ENCODE data around the gene PBRM1. TPM values are rescaled to one million over a fixed set of nuclear protein-coding genes. Genes with fewer than 3 reads are reported as not detected.

PBRM1 gene
- total and polyA plus RNA-seq, 7 donors = 8.4 to 94.2 (median 82.8) TPM

DNA sequence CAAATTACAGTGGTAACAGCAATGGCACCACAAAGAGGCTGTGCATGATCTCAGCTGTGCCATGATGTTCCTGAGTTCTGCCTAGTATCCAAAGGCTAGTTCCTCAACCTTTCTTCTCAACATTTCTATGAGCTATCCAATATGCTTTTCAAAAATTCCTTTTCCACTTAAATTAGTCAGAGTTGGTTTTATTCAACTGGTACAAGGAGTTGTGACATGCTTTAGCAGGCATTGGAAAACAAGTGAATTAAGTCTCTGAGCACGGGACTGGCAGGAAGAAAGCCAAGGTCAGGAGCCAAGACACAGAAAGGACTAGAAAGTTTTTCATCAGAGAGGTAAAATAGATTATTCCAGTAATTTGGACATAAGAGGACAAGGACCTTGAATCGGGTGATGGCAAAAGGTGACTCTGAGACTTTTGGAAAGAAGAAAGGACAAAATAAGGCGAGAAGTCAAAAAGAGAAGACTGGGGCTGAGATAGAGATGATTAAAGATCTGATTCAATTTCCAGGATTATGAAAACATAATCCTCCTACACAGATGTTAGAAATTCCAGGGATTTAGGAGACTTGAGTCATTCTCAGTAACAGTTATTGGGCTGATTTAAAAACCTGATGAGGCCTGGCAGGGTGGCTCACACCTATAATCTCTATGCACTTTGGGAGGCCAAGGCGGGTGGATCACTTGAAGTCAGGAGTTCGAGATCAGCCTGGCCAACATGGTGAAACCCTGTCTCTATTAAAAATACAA lies 36.1 kb downstream of the PBRM1 start:
- DNase-seq = no peak
- peak overlapping the region in 1 of 4 donors; percentile 23 for H3K27ac ChIP-seq
- 77 to 96% methylated on average over 5 of the region's 5 CpGs for WGBS, 2 donors
- H3K4me3 ChIP-seq = no peak overlapping the region
- TF ChIP-seq EP300 (IDR thresholded peaks at IDR 0.05) (no peak), POLR2A (IDR thresholded peaks at IDR 0.05) (no peak), POLR2AphosphoS5 (IDR thresholded peaks at IDR 0.05) (no peak)
- TF ChIP-seq, protein P1, sequence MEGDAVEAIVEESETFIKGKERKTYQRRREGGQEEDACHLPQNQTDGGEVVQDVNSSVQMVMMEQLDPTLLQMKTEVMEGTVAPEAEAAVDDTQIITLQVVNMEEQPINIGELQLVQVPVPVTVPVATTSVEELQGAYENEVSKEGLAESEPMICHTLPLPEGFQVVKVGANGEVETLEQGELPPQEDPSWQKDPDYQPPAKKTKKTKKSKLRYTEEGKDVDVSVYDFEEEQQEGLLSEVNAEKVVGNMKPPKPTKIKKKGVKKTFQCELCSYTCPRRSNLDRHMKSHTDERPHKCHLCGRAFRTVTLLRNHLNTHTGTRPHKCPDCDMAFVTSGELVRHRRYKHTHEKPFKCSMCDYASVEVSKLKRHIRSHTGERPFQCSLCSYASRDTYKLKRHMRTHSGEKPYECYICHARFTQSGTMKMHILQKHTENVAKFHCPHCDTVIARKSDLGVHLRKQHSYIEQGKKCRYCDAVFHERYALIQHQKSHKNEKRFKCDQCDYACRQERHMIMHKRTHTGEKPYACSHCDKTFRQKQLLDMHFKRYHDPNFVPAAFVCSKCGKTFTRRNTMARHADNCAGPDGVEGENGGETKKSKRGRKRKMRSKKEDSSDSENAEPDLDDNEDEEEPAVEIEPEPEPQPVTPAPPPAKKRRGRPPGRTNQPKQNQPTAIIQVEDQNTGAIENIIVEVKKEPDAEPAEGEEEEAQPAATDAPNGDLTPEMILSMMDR (IDR thresholded peaks at IDR 0.05) = no peak
- no peaks in the 10 kb centered on the region for H3K4me1 ChIP-seq
- peaks cover 8 to 96% (median 47%) of the 10 kb centered on the region in 4 donors for H3K36me3 ChIP-seq
- no peaks in the 10 kb centered on the region for H3K9me3 ChIP-seq
- no peaks in the 10 kb centered on the region for H3K27me3 ChIP-seq
- intact Hi-C loops (cut with DNase I) = no loop called here

GRCh38 chr3:52645549-52645948 lies 40.2 kb downstream of the PBRM1 start:
- H3K27ac ChIP-seq = no peak overlapping the region
- no peak for TF ChIP-seq POLR2AphosphoS5 (IDR thresholded peaks at IDR 0.05)
- intact Hi-C loops (cut with DNase I) = no loop called here
- H3K27me3 ChIP-seq = no peaks in the 10 kb centered on the region
- no peak for DNase-seq
- no peaks in the 10 kb centered on the region for H3K9me3 ChIP-seq
- H3K36me3 ChIP-seq = peaks cover 3 to 96% (median 55%) of the 10 kb centered on the region in 4 donors
- H3K4me3 ChIP-seq = no peak overlapping the region
- WGBS, 2 donors = 92 to 96% methylated on average over 6 of the region's 6 CpGs
- H3K4me1 ChIP-seq = no peaks in the 10 kb centered on the region

DNA sequence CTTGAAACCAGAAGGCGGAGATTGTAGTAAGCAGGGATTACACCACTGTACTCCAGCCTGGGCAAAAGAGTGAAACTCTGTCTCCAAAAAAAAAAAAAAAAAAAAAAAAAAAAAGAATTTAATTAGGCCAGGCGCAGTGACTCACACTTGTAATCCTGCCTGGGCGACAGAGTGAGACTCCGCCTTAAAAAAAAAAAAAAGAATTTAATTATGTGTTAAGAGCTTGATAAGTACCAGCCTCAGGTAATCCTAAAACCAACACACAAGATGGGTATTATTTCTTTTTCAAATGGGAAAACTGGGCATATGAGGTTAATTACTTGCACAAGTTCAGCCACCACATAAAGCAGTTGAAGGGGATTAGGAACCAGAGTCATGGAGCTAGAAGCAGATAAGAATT lies 49.0 kb downstream of the PBRM1 start:
- TF ChIP-seq EP300 (IDR thresholded peaks at IDR 0.05) = no peak
- no peak for TF ChIP-seq POLR2A (IDR thresholded peaks at IDR 0.05)
- no peak for TF ChIP-seq POLR2AphosphoS5 (IDR thresholded peaks at IDR 0.05)
- TF ChIP-seq, protein P1 (IDR thresholded peaks at IDR 0.05) = no peak
- no peak for DNase-seq
- WGBS, 2 donors = 54 to 78% methylated on average over 4 of the region's 4 CpGs
- H3K27me3 ChIP-seq = no peaks in the 10 kb centered on the region
- H3K9me3 ChIP-seq = no peaks in the 10 kb centered on the region
- H3K4me3 ChIP-seq = no peak overlapping the region
- no peak overlapping the region for H3K27ac ChIP-seq
- H3K4me1 ChIP-seq = no peaks in the 10 kb centered on the region
- peaks cover 6 to 91% (median 45%) of the 10 kb centered on the region in 4 donors for H3K36me3 ChIP-seq
- intact Hi-C loops (cut with DNase I) = no loop called here

- Histone ChIP-seq H3K4me1 (no peaks in the 10 kb centered on the region), H3K27me3 (no peaks in the 10 kb centered on the region), H3K27ac (no peak overlapping the region), H3K36me3 (peaks cover 6 to 83% (median 29%) of the 10 kb centered on the region in 4 donors), H3K9me3 (no peaks in the 10 kb centered on the region), H3K4me3 (no peak overlapping the region)
- no peak for DNase-seq
- TF ChIP-seq, protein P1 (IDR thresholded peaks at IDR 0.05) = no peak
- no peak for TF ChIP-seq EP300 (IDR thresholded peaks at IDR 0.05)
- TF ChIP-seq POLR2AphosphoS5 (IDR thresholded peaks at IDR 0.05) = no peak
- no peak for TF ChIP-seq POLR2A (IDR thresholded peaks at IDR 0.05)
- 92 to 93% methylated on average over 3 of the region's 3 CpGs for WGBS, 2 donors
- intact Hi-C loops (cut with DNase I) = no loop called here
Observed at GRCh38 chr3:52633786-52634185, 51.9 kb downstream of the PBRM1 start.

- no peaks in the 10 kb centered on the region for H3K27me3 ChIP-seq
- no peaks in the 10 kb centered on the region for H3K9me3 ChIP-seq
- WGBS, 2 donors = 94 to 95% methylated on average over 3 of the region's 3 CpGs
- H3K36me3 ChIP-seq = peaks cover 4 to 61% (median 30%) of the 10 kb centered on the region in 4 donors
- intact Hi-C loops (cut with DNase I) = no loop called here
- no peaks in the 10 kb centered on the region for H3K4me1 ChIP-seq
- no peak for TF ChIP-seq POLR2AphosphoS5 (IDR thresholded peaks at IDR 0.05)
- TF ChIP-seq, protein P1 (IDR thresholded peaks at IDR 0.05) = no peak
- no peak for TF ChIP-seq EP300 (IDR thresholded peaks at IDR 0.05)
- TF ChIP-seq POLR2A (IDR thresholded peaks at IDR 0.05) = no peak
- no peak for DNase-seq
- no peak overlapping the region for H3K27ac ChIP-seq
- no peak overlapping the region for H3K4me3 ChIP-seq
Observed at GRCh38 chr3:52625041-52625440, 60.7 kb downstream of the PBRM1 start.
